Mammary epithelial cell (primary cell): ENCODE results near the gene KRT35.

Experiments used
- CTCF ChIP-seq, 2 donors: IDR thresholded peaks in 1 of 2; conservative IDR thresholded peaks in 1 of 2; 2 replicates each; pipeline ENCODE4 v1.5.1; 2011 to 2012; ENCODE audit warnings: inconsistent platforms in 2 of 2, low read length in 2 of 2, mild to moderate bottlenecking in 2 of 2, control low read depth in 1 of 2, low read depth in 1 of 2; ENCODE audit not compliant: insufficient read depth in 1 of 2; ENCODE audit errors: extremely low read depth in 1 of 2
- EZH2 ChIP-seq: IDR thresholded peaks from 2 replicates; pipeline ENCODE4 v1.6.1; 2012; ENCODE audit warnings: low read length, inconsistent platforms, borderline replicate concordance

DNA sequence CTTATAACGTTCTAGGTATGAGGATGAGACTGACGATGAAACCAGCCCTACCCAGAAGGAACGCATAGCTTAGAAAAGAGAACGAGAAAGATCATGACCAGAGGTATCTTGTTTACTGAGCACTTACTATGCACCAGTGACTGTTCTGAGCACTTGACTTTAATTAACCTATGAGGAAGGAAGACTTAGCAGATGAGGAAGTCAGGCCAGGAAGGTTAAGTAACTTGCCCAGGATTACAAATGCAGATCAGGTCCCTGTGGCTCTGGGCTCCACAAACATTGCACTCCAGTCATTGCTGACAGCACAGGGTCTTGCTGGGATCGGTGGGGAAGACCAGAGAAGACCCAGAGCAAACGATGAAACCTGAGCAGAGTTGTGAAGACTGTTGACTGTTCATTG is 17.3 kb upstream of the KRT35 start:
- TF ChIP-seq CTCF (conservative IDR thresholded peaks at IDR 0.05 in 1 of 2, IDR thresholded peaks at IDR 0.05 in 1 of 2; ENCODE audit: extremely low read depth in 1 of 2, insufficient read depth in 1 of 2, low read depth in 1 of 2, low read length in 2 of 2) (no peak), EZH2 (no peak)
